K562 (cell line): ENCODE results near the gene IL9.

Source experiments
- ASH1L ChIP-seq: fragments of 450-650 bp; IDR thresholded peaks from 2 replicates; pipeline ENCODE4 v1.6.1; 2018; ENCODE audit warnings: borderline replicate concordance, mild to moderate bottlenecking, low read depth; ENCODE audit not compliant: partially characterized antibody
- BACH1 ChIP-seq: fragments of 200-800 bp; sonication (Bioruptor generic); IDR thresholded peaks from 2 replicates; pipeline ENCODE4 v1.6.1; 2016; ENCODE audit warnings: missing genetic modification characterization, missing compliant biosample characterization
- ELF4 ChIP-seq: fragments of 450-650 bp; formaldehyde crosslinking; IDR thresholded peaks from 2 replicates; pipeline ENCODE4 v1.4.0; 2022; ENCODE audit warnings: missing genetic modification characterization
- GATAD2A ChIP-seq: fragments of 450-650 bp; IDR thresholded peaks from 2 replicates; pipeline ENCODE4 v1.6.1; 2017
- HMG20B ChIP-seq: fragments of 250-450 bp; sonication (Bioruptor Pico); IDR thresholded peaks from 2 replicates; pipeline ENCODE4 v1.5.0; 2021; ENCODE audit warnings: mild to moderate bottlenecking
- MTA3 ChIP-seq: fragments of 450-650 bp; formaldehyde crosslinking; IDR thresholded peaks from 2 replicates; pipeline ENCODE4 v1.6.1; 2017; ENCODE audit warnings: mild to moderate bottlenecking, borderline replicate concordance
- POLR2A ChIP-seq: fragments of 450-650 bp; conservative IDR thresholded peaks from 2 replicates; pipeline ENCODE4 v1.6.1; 2016
- RFX1 ChIP-seq: fragments of 450-650 bp; IDR thresholded peaks from 2 replicates; pipeline ENCODE4 v1.6.1; 2016; ENCODE audit warnings: mild to moderate bottlenecking, moderate library complexity
- ZNF324 ChIP-seq: fragments of 250-450 bp; sonication (Bioruptor Pico); IDR thresholded peaks from 2 replicates; pipeline ENCODE4 v1.4.0; 2020; ENCODE audit warnings: mild to moderate bottlenecking
- TF ChIP-seq, protein P1 (sequence below): conservative IDR thresholded peaks from 2 replicates; pipeline ENCODE4 v1.6.1; 2011; ENCODE audit warnings: low read depth, mild to moderate bottlenecking, low read length; ENCODE audit not compliant: control insufficient read depth
- TF ChIP-seq, protein P2 (sequence below): fragments of 450-650 bp; IDR thresholded peaks from 2 replicates; pipeline ENCODE4 v1.6.1; 2016; ENCODE audit warnings: mild to moderate bottlenecking
- TF ChIP-seq, protein P3 (sequence below): fragments of 250-450 bp; sonication (Bioruptor Pico); IDR thresholded peaks from 2 replicates; pipeline ENCODE4 v1.5.0; 2021; ENCODE audit warnings: mild to moderate bottlenecking, borderline replicate concordance
- TF ChIP-seq, protein P4 (sequence below), 3 experiments: IDR thresholded peaks in 2 of 3; conservative IDR thresholded peaks in 1 of 3; 2 replicates each; pipeline ENCODE4 v1.5.1; 2011 to 2012; ENCODE audit warnings: low read length in 3 of 3, mild to moderate bottlenecking in 3 of 3, control low read depth in 2 of 3, improper control_type of control experiment in 1 of 3, inconsistent platforms in 1 of 3, low read depth in 1 of 3, mixed read lengths in 1 of 3, moderate library complexity in 1 of 3; ENCODE audit not compliant: insufficient read depth in 2 of 3
- TF ChIP-seq, protein P5 (sequence below): sonication (generic); formaldehyde crosslinking; IDR thresholded peaks from 2 replicates; pipeline ENCODE4 v1.5.0; 2020; ENCODE audit warnings: missing genetic modification reagents

DNA sequence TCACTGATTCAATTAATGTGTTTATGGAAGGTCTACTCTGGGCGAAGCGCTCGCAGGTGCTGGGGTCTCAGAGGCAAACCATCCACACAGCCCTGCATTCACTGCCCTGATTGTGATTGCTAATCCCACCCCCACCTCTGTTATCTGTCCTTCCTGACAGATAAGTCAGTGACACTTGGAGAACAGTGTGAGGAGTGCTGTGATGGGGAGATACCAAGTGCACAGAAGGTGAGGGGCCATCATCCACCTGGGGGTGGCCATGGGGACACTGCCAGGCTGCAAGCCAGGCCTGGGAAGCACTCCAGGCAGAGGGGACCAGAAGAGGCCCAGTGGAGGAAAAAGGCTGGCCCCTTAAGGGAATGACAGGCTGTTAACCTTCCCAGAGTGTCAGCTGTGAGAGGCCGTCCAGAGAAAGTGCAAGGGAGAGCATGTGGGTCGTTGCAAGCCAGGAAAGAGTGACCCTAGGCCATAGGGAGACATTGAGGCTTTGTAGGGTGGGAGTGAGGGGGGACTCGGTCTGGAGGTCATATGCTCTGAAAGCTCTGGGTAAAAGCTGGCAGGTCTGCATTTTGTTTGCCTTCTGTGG is 18.0 kb downstream of the IL9 start:
- no peak for TF ChIP-seq ZNF324
- TF ChIP-seq, protein P1, sequence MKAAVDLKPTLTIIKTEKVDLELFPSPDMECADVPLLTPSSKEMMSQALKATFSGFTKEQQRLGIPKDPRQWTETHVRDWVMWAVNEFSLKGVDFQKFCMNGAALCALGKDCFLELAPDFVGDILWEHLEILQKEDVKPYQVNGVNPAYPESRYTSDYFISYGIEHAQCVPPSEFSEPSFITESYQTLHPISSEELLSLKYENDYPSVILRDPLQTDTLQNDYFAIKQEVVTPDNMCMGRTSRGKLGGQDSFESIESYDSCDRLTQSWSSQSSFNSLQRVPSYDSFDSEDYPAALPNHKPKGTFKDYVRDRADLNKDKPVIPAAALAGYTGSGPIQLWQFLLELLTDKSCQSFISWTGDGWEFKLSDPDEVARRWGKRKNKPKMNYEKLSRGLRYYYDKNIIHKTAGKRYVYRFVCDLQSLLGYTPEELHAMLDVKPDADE = no peak
- TF ChIP-seq, protein P2, sequence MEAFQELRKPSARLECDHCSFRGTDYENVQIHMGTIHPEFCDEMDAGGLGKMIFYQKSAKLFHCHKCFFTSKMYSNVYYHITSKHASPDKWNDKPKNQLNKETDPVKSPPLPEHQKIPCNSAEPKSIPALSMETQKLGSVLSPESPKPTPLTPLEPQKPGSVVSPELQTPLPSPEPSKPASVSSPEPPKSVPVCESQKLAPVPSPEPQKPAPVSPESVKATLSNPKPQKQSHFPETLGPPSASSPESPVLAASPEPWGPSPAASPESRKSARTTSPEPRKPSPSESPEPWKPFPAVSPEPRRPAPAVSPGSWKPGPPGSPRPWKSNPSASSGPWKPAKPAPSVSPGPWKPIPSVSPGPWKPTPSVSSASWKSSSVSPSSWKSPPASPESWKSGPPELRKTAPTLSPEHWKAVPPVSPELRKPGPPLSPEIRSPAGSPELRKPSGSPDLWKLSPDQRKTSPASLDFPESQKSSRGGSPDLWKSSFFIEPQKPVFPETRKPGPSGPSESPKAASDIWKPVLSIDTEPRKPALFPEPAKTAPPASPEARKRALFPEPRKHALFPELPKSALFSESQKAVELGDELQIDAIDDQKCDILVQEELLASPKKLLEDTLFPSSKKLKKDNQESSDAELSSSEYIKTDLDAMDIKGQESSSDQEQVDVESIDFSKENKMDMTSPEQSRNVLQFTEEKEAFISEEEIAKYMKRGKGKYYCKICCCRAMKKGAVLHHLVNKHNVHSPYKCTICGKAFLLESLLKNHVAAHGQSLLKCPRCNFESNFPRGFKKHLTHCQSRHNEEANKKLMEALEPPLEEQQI = no peak
- TF ChIP-seq RFX1 = no peak
- TF ChIP-seq ASH1L = no peak
- TF ChIP-seq, protein P3, sequence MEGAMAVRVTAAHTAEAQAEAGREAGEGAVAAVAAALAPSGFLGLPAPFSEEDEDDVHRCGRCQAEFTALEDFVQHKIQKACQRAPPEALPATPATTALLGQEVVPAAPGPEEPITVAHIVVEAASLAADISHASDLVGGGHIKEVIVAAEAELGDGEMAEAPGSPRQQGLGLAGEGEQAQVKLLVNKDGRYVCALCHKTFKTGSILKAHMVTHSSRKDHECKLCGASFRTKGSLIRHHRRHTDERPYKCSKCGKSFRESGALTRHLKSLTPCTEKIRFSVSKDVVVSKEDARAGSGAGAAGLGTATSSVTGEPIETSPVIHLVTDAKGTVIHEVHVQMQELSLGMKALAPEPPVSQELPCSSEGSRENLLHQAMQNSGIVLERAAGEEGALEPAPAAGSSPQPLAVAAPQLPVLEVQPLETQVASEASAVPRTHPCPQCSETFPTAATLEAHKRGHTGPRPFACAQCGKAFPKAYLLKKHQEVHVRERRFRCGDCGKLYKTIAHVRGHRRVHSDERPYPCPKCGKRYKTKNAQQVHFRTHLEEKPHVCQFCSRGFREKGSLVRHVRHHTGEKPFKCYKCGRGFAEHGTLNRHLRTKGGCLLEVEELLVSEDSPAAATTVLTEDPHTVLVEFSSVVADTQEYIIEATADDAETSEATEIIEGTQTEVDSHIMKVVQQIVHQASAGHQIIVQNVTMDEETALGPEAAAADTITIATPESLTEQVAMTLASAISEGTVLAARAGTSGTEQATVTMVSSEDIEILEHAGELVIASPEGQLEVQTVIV (CRISPR knock-in tag) = no peak
- TF ChIP-seq, protein P4, sequence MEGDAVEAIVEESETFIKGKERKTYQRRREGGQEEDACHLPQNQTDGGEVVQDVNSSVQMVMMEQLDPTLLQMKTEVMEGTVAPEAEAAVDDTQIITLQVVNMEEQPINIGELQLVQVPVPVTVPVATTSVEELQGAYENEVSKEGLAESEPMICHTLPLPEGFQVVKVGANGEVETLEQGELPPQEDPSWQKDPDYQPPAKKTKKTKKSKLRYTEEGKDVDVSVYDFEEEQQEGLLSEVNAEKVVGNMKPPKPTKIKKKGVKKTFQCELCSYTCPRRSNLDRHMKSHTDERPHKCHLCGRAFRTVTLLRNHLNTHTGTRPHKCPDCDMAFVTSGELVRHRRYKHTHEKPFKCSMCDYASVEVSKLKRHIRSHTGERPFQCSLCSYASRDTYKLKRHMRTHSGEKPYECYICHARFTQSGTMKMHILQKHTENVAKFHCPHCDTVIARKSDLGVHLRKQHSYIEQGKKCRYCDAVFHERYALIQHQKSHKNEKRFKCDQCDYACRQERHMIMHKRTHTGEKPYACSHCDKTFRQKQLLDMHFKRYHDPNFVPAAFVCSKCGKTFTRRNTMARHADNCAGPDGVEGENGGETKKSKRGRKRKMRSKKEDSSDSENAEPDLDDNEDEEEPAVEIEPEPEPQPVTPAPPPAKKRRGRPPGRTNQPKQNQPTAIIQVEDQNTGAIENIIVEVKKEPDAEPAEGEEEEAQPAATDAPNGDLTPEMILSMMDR (IDR thresholded peaks at IDR 0.05 in 2 of 3, conservative IDR thresholded peaks at IDR 0.05 in 1 of 3; ENCODE audit: insufficient read depth in 2 of 3, low read depth in 1 of 3, low read length in 3 of 3) = no peak
- TF ChIP-seq GATAD2A = no peak
- TF ChIP-seq, protein P5, sequence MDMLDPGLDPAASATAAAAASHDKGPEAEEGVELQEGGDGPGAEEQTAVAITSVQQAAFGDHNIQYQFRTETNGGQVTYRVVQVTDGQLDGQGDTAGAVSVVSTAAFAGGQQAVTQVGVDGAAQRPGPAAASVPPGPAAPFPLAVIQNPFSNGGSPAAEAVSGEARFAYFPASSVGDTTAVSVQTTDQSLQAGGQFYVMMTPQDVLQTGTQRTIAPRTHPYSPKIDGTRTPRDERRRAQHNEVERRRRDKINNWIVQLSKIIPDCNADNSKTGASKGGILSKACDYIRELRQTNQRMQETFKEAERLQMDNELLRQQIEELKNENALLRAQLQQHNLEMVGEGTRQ = no peak
- TF ChIP-seq POLR2A = no peak
- TF ChIP-seq BACH1 (tag) = no peak
- no peak for TF ChIP-seq ELF4 (CRISPR knock-in tag)
- TF ChIP-seq HMG20B (CRISPR knock-in tag) = no peak
- no peak for TF ChIP-seq MTA3
